Calu3 (cell line): ENCODE measurements around the gene PSMD6. TPM values are rescaled to one million over a fixed set of nuclear protein-coding genes. Genes with fewer than 3 reads are reported as not detected.

Experiments used
- BruUV-seq: library from RNA; stranded (reverse); fragments of 400-500 nt; replicated peaks from 2 replicates; lab custom pipeline; 2021; lab: Mats Ljungman, UMichigan
- CTCF ChIA-PET: fragments of 300-600 bp; sonication (Branson Sonifier 250); formaldehyde crosslinking; loops from one replicate; lab custom pipeline; 2022; ENCODE audit warnings: antibody characterized with exemption; lab: Charles Lee
- DNase-seq: peaks from one replicate; pipeline ENCODE4 v3.0.0; 2022
- H3K27ac Mint-ChIP-seq: one replicate; pipeline ENCODE4 v1.8.0; 2022; ENCODE audit warnings: mixed read lengths; ENCODE audit not compliant: unreplicated experiment
- H3K27me3 Mint-ChIP-seq: one replicate; pipeline ENCODE4 v1.8.0; 2022; ENCODE audit warnings: mixed read lengths; ENCODE audit not compliant: unreplicated experiment
- H3K36me3 Mint-ChIP-seq: one replicate; pipeline ENCODE4 v1.8.0; 2022; ENCODE audit warnings: mild to moderate bottlenecking, moderate library complexity, mixed read lengths; ENCODE audit not compliant: insufficient read depth, unreplicated experiment
- H3K4me1 Mint-ChIP-seq: one replicate; pipeline ENCODE4 v1.8.0; 2022; ENCODE audit warnings: mild to moderate bottlenecking, low read depth, mixed read lengths; ENCODE audit not compliant: unreplicated experiment
- H3K4me3 Mint-ChIP-seq: one replicate; pipeline ENCODE4 v1.8.0; 2022; ENCODE audit warnings: mild to moderate bottlenecking, low read depth, moderate library complexity, mixed read lengths; ENCODE audit not compliant: unreplicated experiment
- H3K9me3 Mint-ChIP-seq: one replicate; pipeline ENCODE4 v1.8.0; 2022; ENCODE audit warnings: low read depth, mixed read lengths; ENCODE audit not compliant: unreplicated experiment
- intact Hi-C: fragments of 100-400 bp; cut with micrococcal nuclease; formaldehyde crosslinking; loops from one replicate; pipeline ENCODE4 v1.10.0; 2022; ENCODE audit not compliant: unreplicated experiment
- total RNA-seq: library from RNA; stranded (reverse); gene quantifications from 2 replicates; pipeline ENCODE4 v1.2.3, GENCODE V29; 2022
- TF ChIP-seq, protein P1 (sequence below): fragments of 200-600 bp; IDR thresholded peaks from one replicate; pipeline ENCODE4 v1.8.0; 2022; ENCODE audit warnings: antibody characterized with exemption; ENCODE audit not compliant: unreplicated experiment

PSMD6 gene
- total RNA-seq, 1 experiment from 2014 or later: 73.3 TPM

DNA sequence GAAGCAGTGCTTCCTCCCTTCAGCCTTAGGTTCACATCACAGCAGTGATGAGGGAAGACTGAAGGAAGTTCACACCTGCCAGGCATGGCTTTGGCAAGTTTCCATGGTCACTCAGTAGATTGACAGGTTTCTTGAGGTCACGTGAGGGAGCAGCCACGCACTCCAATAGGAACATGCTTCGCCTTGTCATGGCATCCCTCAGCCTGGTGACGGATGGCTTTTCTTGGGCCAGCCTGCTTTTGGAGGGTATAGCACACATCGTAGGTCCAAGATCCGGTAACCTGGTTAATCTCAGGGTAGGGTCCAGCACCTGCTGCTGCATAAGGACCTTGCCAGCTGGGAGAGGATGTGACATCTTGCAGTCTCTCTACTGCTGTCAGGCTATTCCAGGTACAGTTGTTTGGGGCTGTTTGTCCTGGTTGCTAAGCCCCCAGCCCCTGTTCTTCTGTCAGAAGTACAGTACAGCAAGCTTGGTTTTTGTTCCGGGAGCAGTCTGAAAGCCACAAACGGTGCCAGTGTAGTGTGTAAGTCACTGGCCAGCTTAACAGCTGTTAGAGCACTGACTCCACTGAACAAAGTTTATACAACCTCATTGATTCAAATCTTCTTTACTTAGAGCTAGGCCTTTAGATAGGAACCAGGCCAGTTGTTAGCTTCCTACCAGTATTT lies 42.3 kb downstream of the PSMD6 start:
- TF ChIP-seq, protein P1, sequence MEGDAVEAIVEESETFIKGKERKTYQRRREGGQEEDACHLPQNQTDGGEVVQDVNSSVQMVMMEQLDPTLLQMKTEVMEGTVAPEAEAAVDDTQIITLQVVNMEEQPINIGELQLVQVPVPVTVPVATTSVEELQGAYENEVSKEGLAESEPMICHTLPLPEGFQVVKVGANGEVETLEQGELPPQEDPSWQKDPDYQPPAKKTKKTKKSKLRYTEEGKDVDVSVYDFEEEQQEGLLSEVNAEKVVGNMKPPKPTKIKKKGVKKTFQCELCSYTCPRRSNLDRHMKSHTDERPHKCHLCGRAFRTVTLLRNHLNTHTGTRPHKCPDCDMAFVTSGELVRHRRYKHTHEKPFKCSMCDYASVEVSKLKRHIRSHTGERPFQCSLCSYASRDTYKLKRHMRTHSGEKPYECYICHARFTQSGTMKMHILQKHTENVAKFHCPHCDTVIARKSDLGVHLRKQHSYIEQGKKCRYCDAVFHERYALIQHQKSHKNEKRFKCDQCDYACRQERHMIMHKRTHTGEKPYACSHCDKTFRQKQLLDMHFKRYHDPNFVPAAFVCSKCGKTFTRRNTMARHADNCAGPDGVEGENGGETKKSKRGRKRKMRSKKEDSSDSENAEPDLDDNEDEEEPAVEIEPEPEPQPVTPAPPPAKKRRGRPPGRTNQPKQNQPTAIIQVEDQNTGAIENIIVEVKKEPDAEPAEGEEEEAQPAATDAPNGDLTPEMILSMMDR: no peak
- intact Hi-C loops: no loop called here
- Mint-ChIP-seq H3K4me3 (no peak overlapping the region), H3K27me3 (no peaks in the 10 kb centered on the region), H3K27ac (no peak overlapping the region), H3K4me1 (peaks cover 25% of the 10 kb centered on the region), H3K9me3 (no peaks in the 10 kb centered on the region), H3K36me3 (peaks cover 7% of the 10 kb centered on the region)
- DNase-seq: no peak
- CTCF ChIA-PET: no interaction called here
- no TSS peak for BruUV-seq

DNA sequence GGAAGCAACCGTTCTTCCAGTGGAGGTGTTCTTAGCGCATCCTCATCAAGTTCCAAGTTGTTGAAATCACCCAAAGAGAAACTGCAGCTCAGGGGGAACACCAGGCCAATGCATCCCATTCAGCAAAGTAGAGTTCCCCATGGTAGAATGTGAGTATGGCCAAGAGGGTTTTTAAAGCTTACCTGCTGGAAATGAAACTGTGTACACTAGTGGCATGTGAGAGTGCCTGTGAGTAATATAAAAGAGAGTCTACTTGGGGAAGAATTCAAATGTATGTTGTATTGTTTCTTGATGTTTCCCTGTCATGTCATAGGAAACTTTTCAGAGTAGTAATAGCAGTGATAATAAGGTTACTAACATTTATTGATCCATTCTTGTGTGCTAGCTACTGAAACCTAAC lies 43.3 kb downstream of the PSMD6 start:
- no TSS peak for BruUV-seq
- Mint-ChIP-seq H3K4me3 (no peak overlapping the region), H3K4me1 (peaks cover 31% of the 10 kb centered on the region), H3K9me3 (no peaks in the 10 kb centered on the region), H3K27ac (no peak overlapping the region), H3K36me3 (peaks cover 5% of the 10 kb centered on the region), H3K27me3 (no peaks in the 10 kb centered on the region)
- TF ChIP-seq, protein P1: no peak
- intact Hi-C loops: no loop called here
- CTCF ChIA-PET: no interaction called here
- DNase-seq: no peak

DNA sequence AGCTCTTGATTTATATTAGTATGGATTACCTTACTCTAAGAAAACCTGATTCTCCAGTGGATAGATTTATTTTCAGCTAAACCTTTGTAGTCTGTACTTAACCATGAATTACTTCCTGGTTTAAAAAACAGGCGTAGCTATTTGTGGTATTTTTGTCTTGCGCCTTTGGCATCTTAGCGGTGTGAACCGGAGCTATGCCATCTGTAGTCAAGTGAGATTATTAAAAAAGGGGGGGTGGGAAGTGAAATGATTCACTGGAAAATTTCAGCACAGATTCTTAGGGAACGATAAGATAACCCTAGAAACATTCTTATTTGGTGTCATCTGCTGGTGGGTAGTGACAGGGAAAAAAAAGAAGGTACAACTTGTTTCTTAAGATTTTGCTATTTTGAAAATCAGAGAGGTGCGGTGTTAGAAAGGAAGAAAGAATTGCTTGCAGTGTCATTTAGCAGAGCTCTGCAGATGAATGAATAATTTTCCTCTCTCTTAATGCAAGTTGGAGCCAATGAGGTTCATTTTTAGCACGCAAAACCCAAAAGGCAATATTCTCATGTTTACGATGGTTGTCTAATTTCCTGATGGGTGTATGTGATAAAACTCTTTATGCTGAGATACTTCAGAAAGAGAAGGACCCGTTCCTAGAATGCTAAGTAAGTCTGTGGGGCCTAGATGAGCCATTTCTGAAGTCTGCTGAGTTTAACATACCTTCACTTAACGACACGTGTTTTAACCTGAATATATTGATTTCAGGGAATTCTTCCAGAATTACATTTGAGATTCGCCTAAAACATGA lies 44.0 kb downstream of the PSMD6 start:
- intact Hi-C loops: no loop called here
- H3K27me3 Mint-ChIP-seq: no peaks in the 10 kb centered on the region
- H3K4me1 Mint-ChIP-seq: peaks cover 31% of the 10 kb centered on the region
- BruUV-seq: no TSS peak
- H3K27ac Mint-ChIP-seq: no peak overlapping the region
- no peak overlapping the region for H3K4me3 Mint-ChIP-seq
- DNase-seq: no peak
- CTCF ChIA-PET: no interaction called here
- no peaks in the 10 kb centered on the region for H3K9me3 Mint-ChIP-seq
- TF ChIP-seq, protein P1: no peak
- H3K36me3 Mint-ChIP-seq: peaks cover 5% of the 10 kb centered on the region

DNA sequence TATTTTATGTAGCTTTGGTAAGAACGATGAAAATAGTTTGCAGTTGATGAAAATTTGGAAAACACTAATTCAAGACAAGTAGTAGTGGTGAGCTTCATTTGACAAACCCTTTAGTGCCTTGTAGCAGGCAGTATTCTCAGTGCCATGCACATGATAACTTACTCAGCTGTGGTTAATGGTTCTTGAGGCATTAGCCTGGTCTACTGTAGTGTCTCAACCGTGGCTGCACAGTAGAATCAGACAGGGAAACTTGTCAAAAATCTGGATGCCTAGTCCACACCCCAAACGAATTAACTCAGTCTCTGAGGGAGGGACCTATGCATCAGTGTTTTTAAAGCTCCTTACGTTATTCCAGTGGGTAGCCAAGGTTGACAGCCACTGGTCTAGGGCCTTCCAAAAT lies 45.4 kb downstream of the PSMD6 start:
- BruUV-seq: no TSS peak
- Mint-ChIP-seq H3K9me3 (no peaks in the 10 kb centered on the region), H3K27ac (no peak overlapping the region), H3K36me3 (peaks cover 10% of the 10 kb centered on the region), H3K27me3 (no peaks in the 10 kb centered on the region), H3K4me3 (no peak overlapping the region), H3K4me1 (peaks cover 31% of the 10 kb centered on the region)
- TF ChIP-seq, protein P1: no peak
- CTCF ChIA-PET: interaction anchor here (0.6 kb wide), 1 partner anchor 29 kb away, joined by 4 read pairs; no protein-coding TSS in a partner anchor
- no peak for DNase-seq
- intact Hi-C loops: no loop called here
